ENCODE results near the gene PDE9A. TPM values are rescaled to one million over a fixed set of nuclear protein-coding genes. Genes with fewer than 3 reads are reported as not detected.

PDE9A gene
- total and polyA plus RNA-seq, 8 donors = 1.2 to 14.4 (median 5.0) TPM

GRCh38 chr21:42663860-42664535 lies 10.6 kb downstream of the PDE9A start:
- Histone ChIP-seq H3K4me1 (no peaks in the 10 kb centered on the region), H3K27me3 (no peaks in the 10 kb centered on the region), H3K9me3 (no peaks in the 10 kb centered on the region), H3K27ac (no peak overlapping the region), H3K36me3 (no peaks in the 10 kb centered on the region), H3K4me3 (no peak overlapping the region)
- 73 to 83% methylated on average over 15 of the region's 15 CpGs for WGBS, 2 donors
- ATAC-seq (peak in 1 of 4 donors; percentile 15), DNase-seq (peak in 1 of 6 donors; percentile 46), FAIRE-seq (no peak)
- intact Hi-C loops (cut with DNase I) = no loop called here
- no peak for TF ChIP-seq CTCF (IDR thresholded peaks at IDR 0.05)

- no peaks in the 10 kb centered on the region for H3K4me1 ChIP-seq
- no peak for TF ChIP-seq CTCF (IDR thresholded peaks at IDR 0.05)
- intact Hi-C loops (cut with DNase I) = no loop called here
- no peak overlapping the region for H3K4me3 ChIP-seq
- H3K27ac ChIP-seq = no peak overlapping the region
- WGBS, 2 donors = 80 to 85% methylated on average over 10 of the region's 10 CpGs
- H3K27me3 ChIP-seq = no peaks in the 10 kb centered on the region
- DNase-seq (peak in 1 of 6 donors; percentile 30), FAIRE-seq (no peak), ATAC-seq (no peak)
- no peaks in the 10 kb centered on the region for H3K9me3 ChIP-seq
- H3K36me3 ChIP-seq = no peaks in the 10 kb centered on the region
Measured at GRCh38 chr21:42664614-42665013, 11.2 kb downstream of the PDE9A start.

- no peak for ATAC-seq
Measured at GRCh38 chr21:42665026-42665425, 11.6 kb downstream of the PDE9A start.

GRCh38 chr21:42665484-42665883 lies 12.1 kb downstream of the PDE9A start:
- Histone ChIP-seq H3K27ac (no peak overlapping the region), H3K4me3 (no peak overlapping the region), H3K9me3 (no peaks in the 10 kb centered on the region), H3K4me1 (no peaks in the 10 kb centered on the region), H3K27me3 (no peaks in the 10 kb centered on the region), H3K36me3 (no peaks in the 10 kb centered on the region)
- intact Hi-C loops (cut with DNase I) = no loop called here
- ATAC-seq (no peak), FAIRE-seq (no peak), DNase-seq (peak in 1 of 6 donors; percentile 43)
- WGBS, 2 donors = 92% methylated on average over 13 of the region's 13 CpGs
- no peak for TF ChIP-seq CTCF (IDR thresholded peaks at IDR 0.05)

More at GRCh38 chr21:42665026-42665425, 11.6 kb downstream of the PDE9A start:
- no peak for TF ChIP-seq CTCF (IDR thresholded peaks at IDR 0.05)
- WGBS, 2 donors = 80% methylated on average over 8 of the region's 8 CpGs
- Histone ChIP-seq H3K4me1 (no peaks in the 10 kb centered on the region), H3K36me3 (no peaks in the 10 kb centered on the region), H3K4me3 (no peak overlapping the region), H3K27ac (no peak overlapping the region), H3K9me3 (no peaks in the 10 kb centered on the region), H3K27me3 (no peaks in the 10 kb centered on the region)
- DNase-seq = peak in 1 of 6 donors; percentile 41
- FAIRE-seq = no peak
- intact Hi-C loops (cut with DNase I) = no loop called here

GRCh38 chr21:42666023-42666747 lies 12.8 kb downstream of the PDE9A start:
- Histone ChIP-seq H3K27me3 (no peaks in the 10 kb centered on the region), H3K9me3 (no peaks in the 10 kb centered on the region), H3K36me3 (no peaks in the 10 kb centered on the region), H3K4me1 (no peaks in the 10 kb centered on the region), H3K4me3 (no peak overlapping the region), H3K27ac (no peak overlapping the region)
- no peak for TF ChIP-seq CTCF (IDR thresholded peaks at IDR 0.05)
- intact Hi-C loops (cut with DNase I) = no loop called here
- ATAC-seq (peak in 1 of 4 donors; percentile 45), DNase-seq (peak in 1 of 6 donors; percentile 46), FAIRE-seq (no peak)
- 75 to 79% methylated on average over 30 of the region's 30 CpGs for WGBS, 2 donors

All from pancreas (tissue), 10 donors.